H1 (cell line): Measurements from ENCODE around the gene NME3.

Experiments used
- ATF3 ChIP-seq: IDR thresholded peaks from 2 replicates; pipeline ENCODE4 v1.6.1; 2011; ENCODE audit warnings: low read depth, mild to moderate bottlenecking, low read length; ENCODE audit not compliant: insufficient read depth
- EP300 ChIP-seq, 2 experiments: IDR thresholded peaks; 1 replicate in 1 of 2; 2 replicates in 1 of 2; pipeline ENCODE4 v1.6.1; 2011 to 2012; ENCODE audit warnings: low read depth in 2 of 2, low read length in 2 of 2, mild to moderate bottlenecking in 2 of 2, borderline replicate concordance in 1 of 2, inconsistent platforms in 1 of 2, moderate library complexity in 1 of 2
- EZH2 ChIP-seq: fragments of 200-600 bp; sonication (generic); IDR thresholded peaks from 2 replicates; pipeline ENCODE4 v1.7.1; 2012; ENCODE audit warnings: low read depth, mild to moderate bottlenecking, moderate library complexity, low read length, inconsistent platforms; ENCODE audit not compliant: severe bottlenecking
- NRF1 ChIP-seq: IDR thresholded peaks from 2 replicates; pipeline ENCODE4 v1.6.1; 2011; ENCODE audit warnings: mild to moderate bottlenecking, low read depth, low read length, improper control_type of control experiment
- SRF ChIP-seq: IDR thresholded peaks from 2 replicates; pipeline ENCODE4 v1.6.1; 2011; ENCODE audit warnings: mild to moderate bottlenecking, low read depth, low read length, moderate library complexity
- ZNF274 ChIP-seq: IDR thresholded peaks from 2 replicates; pipeline ENCODE4 v1.7.0; 2012; ENCODE audit warnings: low read length, borderline replicate concordance; ENCODE audit errors: extremely low read depth

GRCh38 chr16:1758923-1759322 is 12.4 kb downstream of the NME3 start:
- TF ChIP-seq EP300 (IDR thresholded peaks at IDR 0.05; ENCODE audit: borderline replicate concordance in 1 of 2, low read depth in 2 of 2, low read length in 2 of 2) (no peak), ZNF274 (no peak), SRF (no peak), EZH2 (no peak), ATF3 (no peak), NRF1 (no peak)
